Transverse colon (tissue), 4 donors: ENCODE results near the gene PRPSAP1. TPM values are rescaled to one million over a fixed set of nuclear protein-coding genes. Genes with fewer than 3 reads are reported as not detected.

Experiments
- DNase-seq: peaks from one replicate; pipeline ENCODE4 v3.0.0-alpha.2; 2019
- H3K27ac ChIP-seq, 4 donors: fragments of 200-600 bp; sonication (generic); 2 replicates each; pipeline ENCODE4 v1.5.1; 2016 to 2018; ENCODE audit warnings: inconsistent platforms in 4 of 4
- H3K27me3 ChIP-seq: fragments of 200-600 bp; sonication (generic); 2 replicates; pipeline ENCODE4 v1.5.1; 2017; ENCODE audit warnings: inconsistent platforms
- H3K36me3 ChIP-seq, 4 donors: fragments of 200-600 bp; sonication (generic); 2 replicates each; pipeline ENCODE4 v1.5.1; 2017 to 2019; ENCODE audit warnings: inconsistent platforms in 4 of 4
- H3K4me1 ChIP-seq, 4 donors: fragments of 200-600 bp; sonication (generic); 2 replicates each; pipeline ENCODE4 v1.5.1; 2017 to 2020; ENCODE audit warnings: inconsistent platforms in 4 of 4
- H3K4me3 ChIP-seq, 4 donors: fragments of 200-600 bp; sonication (generic); 1 replicate in 1 of 4; 2 replicates in 3 of 4; pipeline versions ENCODE4 v1.5.1 to v1.6.1; 2017 to 2019; ENCODE audit warnings: inconsistent platforms in 4 of 4
- H3K9me3 ChIP-seq, 2 donors: fragments of 200-600 bp; sonication (generic); 2 replicates each; pipeline ENCODE4 v1.5.1; 2017 to 2019; ENCODE audit warnings: inconsistent platforms in 2 of 2
- CTCF ChIP-seq, 5 experiments: fragments of 200-600 bp in 3 of 5; fragments of 450-650 bp in 2 of 5; sonication (generic) in 3 of 5; IDR thresholded peaks; 1 replicate in 2 of 5; 2 replicates in 3 of 5; pipeline ENCODE4 v1.5.1; 2016 to 2017; ENCODE audit warnings: antibody characterized with exemption in 5 of 5, inconsistent platforms in 3 of 5, mild to moderate bottlenecking in 2 of 5, moderate library complexity in 1 of 5
- EP300 ChIP-seq: sonication (generic); formaldehyde crosslinking; IDR thresholded peaks from one replicate; pipeline ENCODE4 v1.6.1; 2017; ENCODE audit warnings: antibody characterized with exemption, low read depth
- POLR2A ChIP-seq: fragments of 450-650 bp; IDR thresholded peaks from one replicate; pipeline ENCODE4 v1.6.1; 2016; ENCODE audit warnings: antibody characterized with exemption, mild to moderate bottlenecking, moderate library complexity
- POLR2AphosphoS5 ChIP-seq, 3 donors: sonication (generic); formaldehyde crosslinking; IDR thresholded peaks; one replicate each; pipeline ENCODE4 v1.6.1; 2016; ENCODE audit warnings: antibody characterized with exemption in 3 of 3
- WGBS, 2 donors: methylation state at CpG; one replicate each; pipeline ENCODE4 v1.1.5; 2018; ENCODE audit warnings: low coverage in 1 of 2; 5-methylcytosine and 5-hydroxymethylcytosine counted together
- in situ Hi-C, 4 donors: fragments of 200-750 bp; cut with MboI; loops; one replicate each; pipeline versions ENCODE4 v1.15.0 to v1.15.1; 2017; ENCODE audit warnings: low sequenced_read_pairs in 3 of 4, low pct_ligation_motif_present in 1 of 4, low pct_unique_long_range_greater_than_20kb in 1 of 4
- intact Hi-C: fragments of 100-400 bp; cut with DNase I; formaldehyde crosslinking; loops from one replicate; pipeline ENCODE4 v1.15.1; 2023; ENCODE audit warnings: low total_unique reads
- total RNA-seq, 4 donors: library from RNA; depleted of rRNA; stranded (reverse); fragments of >200 nt; gene quantifications; one replicate each; pipeline ENCODE4 v1.1.0, GENCODE V29; 2016

The PRPSAP1 gene
- total RNA-seq, 4 donors from 2014 or later, result 50.1 to 147 (median 96.7) TPM

GRCh38 chr17:76359375-76359774 lies 5.7 kb upstream of the PRPSAP1 start:
- DNase-seq, result no peak
- TF ChIP-seq POLR2A (no peak), POLR2AphosphoS5 (IDR thresholded peaks at IDR 0.05) (no peak), CTCF (IDR thresholded peaks at IDR 0.05) (no peak), EP300 (no peak)
- intact Hi-C loops, result no loop called here
- H3K4me1 ChIP-seq, result peaks cover 0 to 34% (median 5%) of the 10 kb centered on the region in 4 donors
- H3K27ac ChIP-seq, result no peak overlapping the region
- no peaks in the 10 kb centered on the region for H3K36me3 ChIP-seq
- WGBS, 2 donors, result 77 to 81% methylated on average over 3 to 6 of the region's 6 CpGs
- H3K4me3 ChIP-seq, result no peak overlapping the region
- H3K9me3 ChIP-seq, result no peaks in the 10 kb centered on the region
- in situ Hi-C loops, result no loop called here
- H3K27me3 ChIP-seq, result no peaks in the 10 kb centered on the region

GRCh38 chr17:76357597-76358158 lies 4.0 kb upstream of the PRPSAP1 start:
- no peaks in the 10 kb centered on the region for H3K27me3 ChIP-seq
- peak overlapping the region in 3 of 4 donors; percentile 64 to 75 (median 69) for H3K27ac ChIP-seq
- H3K4me1 ChIP-seq, result peaks cover 2 to 31% (median 12%) of the 10 kb centered on the region in 4 donors
- intact Hi-C loops, result no loop called here
- no peaks in the 10 kb centered on the region for H3K9me3 ChIP-seq
- TF ChIP-seq POLR2AphosphoS5 (IDR thresholded peaks at IDR 0.05), result no peak
- TF ChIP-seq POLR2A, result no peak
- no peak for TF ChIP-seq CTCF (IDR thresholded peaks at IDR 0.05)
- no peak for TF ChIP-seq EP300
- H3K4me3 ChIP-seq, result no peak overlapping the region
- 84 to 87% methylated on average over 3 to 6 of the region's 6 CpGs for WGBS, 2 donors
- H3K36me3 ChIP-seq, result no peaks in the 10 kb centered on the region
- in situ Hi-C loops, result no loop called here
- no peak for DNase-seq

- peak; percentile 18 for DNase-seq
- peak; percentile 15 for TF ChIP-seq POLR2A
- no peak for TF ChIP-seq POLR2AphosphoS5 (IDR thresholded peaks at IDR 0.05)
- no peak for TF ChIP-seq EP300
- TF ChIP-seq CTCF (IDR thresholded peaks at IDR 0.05), result no peak
- Histone ChIP-seq H3K36me3 (no peaks in the 10 kb centered on the region), H3K27ac (peak overlapping the region; percentile 39 to 75 (median 66)), H3K9me3 (no peaks in the 10 kb centered on the region), H3K4me3 (peak overlapping the region in 1 of 4 donors; percentile 21), H3K4me1 (peaks cover 7 to 30% (median 16%) of the 10 kb centered on the region in 4 donors), H3K27me3 (no peaks in the 10 kb centered on the region)
- in situ Hi-C loops (no loop called here), intact Hi-C loops (no loop called here)
- 44 to 54% methylated on average over 6 to 12 of the region's 12 CpGs for WGBS, 2 donors
These were observed 3.2 kb upstream of the PRPSAP1 start for GRCh38 chr17:76356803-76357456.

GRCh38 chr17:76354747-76355310 lies 1.1 kb upstream of the PRPSAP1 start:
- no peak for TF ChIP-seq POLR2A
- TF ChIP-seq POLR2AphosphoS5 (IDR thresholded peaks at IDR 0.05), result no peak
- TF ChIP-seq CTCF (IDR thresholded peaks at IDR 0.05), result no peak
- no peak for TF ChIP-seq EP300
- H3K27ac ChIP-seq, result no peak overlapping the region
- H3K36me3 ChIP-seq, result no peaks in the 10 kb centered on the region
- H3K9me3 ChIP-seq, result no peaks in the 10 kb centered on the region
- intact Hi-C loops, result no loop called here
- no peaks in the 10 kb centered on the region for H3K27me3 ChIP-seq
- in situ Hi-C loops, result no loop called here
- WGBS, 2 donors, result 50 to 70% methylated on average over 4 to 13 of the region's 13 CpGs
- H3K4me3 ChIP-seq, result peak overlapping the region in 2 of 4 donors; percentile 72 to 90
- DNase-seq, result no peak
- H3K4me1 ChIP-seq, result peaks cover 7 to 38% (median 17%) of the 10 kb centered on the region in 4 donors
